Stimulated activated CD8-positive, alpha-beta memory T cell treated with anti-CD3 and anti-CD28 coated beads, Interleukin-12 subunit alpha, Interleukin-12 subunit beta, amount 100 ng/mL, for 24 hours (primary cell): ENCODE results near the gene TFEB.
"Not testable (repeated sequence)": the region's sequence is repeated elsewhere in the genome, so short reads cannot be mapped to it uniquely, and the experiment has no call there.

Experiments
- DNase-seq: peaks from one replicate; pipeline ENCODE4 v3.0.0-alpha.2; 2020; ENCODE audit errors: extremely low read depth

TFEB gene

DNA sequence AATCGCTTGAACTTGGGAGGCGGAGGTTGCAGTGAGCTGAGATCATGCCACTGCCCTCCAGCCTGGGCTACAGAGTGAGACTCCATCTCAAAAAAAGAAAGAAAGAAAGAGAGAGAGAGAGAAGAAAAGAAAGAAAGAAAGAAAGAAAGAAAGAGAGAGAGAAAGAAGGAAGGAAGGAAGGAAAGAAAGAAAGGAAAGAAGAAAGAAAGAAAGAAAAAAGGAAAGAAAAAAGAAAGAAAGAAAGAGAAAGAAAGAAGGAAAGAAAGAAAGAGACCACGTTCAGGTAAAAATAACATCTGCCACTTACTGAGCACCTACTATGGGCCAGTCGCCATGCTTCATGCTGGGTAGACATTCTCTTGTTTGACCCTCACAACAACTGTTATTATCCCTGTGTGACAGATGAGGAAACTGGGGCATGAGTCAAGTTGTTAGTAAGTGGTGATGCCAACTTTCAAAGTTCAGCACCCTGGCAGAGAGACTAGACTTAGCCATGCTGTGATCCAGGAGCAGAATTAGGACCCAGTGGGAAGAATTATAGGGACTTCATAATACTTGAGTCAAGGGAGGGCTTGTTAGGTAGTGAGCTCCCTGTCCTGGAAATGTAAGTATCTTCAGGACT, 30.7 kb upstream of the TFEB start:
- not testable (repeated sequence) for DNase-seq

- no peak for DNase-seq
Measured at GRCh38 chr6:41763470-41763869, 28.1 kb upstream of the TFEB start.

DNA sequence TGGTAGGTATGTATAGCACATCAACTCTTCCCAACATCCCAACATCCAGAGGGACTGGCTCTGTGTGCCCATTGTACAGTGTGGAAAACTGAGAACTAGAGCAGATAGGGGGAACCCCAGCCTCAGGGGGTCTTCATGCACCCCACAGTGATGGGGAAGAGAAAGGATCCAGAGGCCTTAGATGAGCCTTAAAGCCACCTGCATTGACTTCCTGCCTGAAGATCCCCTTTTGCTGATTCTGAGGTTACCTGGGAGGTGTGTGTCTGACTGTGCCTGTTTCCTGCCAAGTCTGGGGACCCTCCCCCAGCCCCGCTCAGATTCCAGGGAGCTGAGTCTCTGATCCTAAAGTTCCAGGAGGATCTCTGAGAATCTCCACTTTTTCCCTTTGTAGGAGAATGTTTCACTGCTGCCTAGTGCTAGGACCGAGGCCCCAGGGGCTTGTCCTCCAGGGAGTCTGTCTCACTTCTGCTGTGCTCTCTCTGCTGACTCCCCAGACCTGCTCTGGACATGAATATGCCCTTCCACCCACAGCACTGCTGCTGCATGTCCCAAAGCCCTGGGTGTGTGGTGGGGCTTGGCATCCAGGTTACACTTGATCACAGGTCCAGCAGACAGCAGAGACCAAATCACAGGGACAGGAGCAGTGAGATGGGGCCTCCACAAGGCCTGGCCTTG, 24.6 kb upstream of the TFEB start:
- no peak for DNase-seq

DNA sequence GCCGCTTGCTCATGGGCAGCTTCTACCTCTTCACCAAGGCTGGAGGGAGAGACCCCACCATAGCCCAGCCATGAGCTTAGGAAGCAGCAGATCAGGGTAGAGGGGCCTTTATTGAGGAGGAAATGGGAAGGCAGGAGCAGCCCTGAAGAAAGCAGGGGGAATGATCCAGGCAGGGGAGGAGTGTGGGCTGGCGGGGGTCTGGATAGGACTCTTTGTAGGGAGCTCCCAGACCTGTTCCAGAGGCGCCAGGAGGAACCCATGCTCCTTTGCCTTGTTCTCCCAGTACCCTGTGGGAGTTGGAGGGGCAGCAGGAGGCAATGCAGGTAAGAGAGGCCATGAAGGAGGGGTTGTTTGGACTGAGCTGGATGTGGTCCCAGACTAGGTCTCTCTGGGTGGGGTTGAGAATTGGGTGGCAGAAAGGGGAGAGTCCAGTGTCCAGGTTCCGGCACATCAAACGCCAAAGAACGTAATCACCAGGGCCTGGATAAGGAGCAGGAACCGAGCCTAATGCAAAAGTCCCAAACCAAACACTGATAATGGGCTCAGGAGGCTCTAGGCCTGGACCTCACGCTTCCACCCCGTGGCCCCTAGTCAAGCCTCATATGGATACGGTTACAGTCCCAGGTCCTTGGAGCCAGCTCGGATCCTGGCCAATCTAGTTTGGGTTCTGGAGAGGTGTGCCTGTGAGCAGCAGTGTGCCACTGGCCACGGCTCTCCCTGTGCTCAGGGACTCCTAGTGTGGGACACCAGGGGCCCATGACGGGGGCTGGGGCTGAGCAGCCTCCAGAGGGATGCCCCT, 23.9 kb upstream of the TFEB start:
- no peak for DNase-seq

GRCh38 chr6:41758641-41759035, 23.2 kb upstream of the TFEB start:
- DNase-seq: no peak

- DNase-seq: no peak
Measured at GRCh38 chr6:41757931-41758640, 22.7 kb upstream of the TFEB start.

DNA sequence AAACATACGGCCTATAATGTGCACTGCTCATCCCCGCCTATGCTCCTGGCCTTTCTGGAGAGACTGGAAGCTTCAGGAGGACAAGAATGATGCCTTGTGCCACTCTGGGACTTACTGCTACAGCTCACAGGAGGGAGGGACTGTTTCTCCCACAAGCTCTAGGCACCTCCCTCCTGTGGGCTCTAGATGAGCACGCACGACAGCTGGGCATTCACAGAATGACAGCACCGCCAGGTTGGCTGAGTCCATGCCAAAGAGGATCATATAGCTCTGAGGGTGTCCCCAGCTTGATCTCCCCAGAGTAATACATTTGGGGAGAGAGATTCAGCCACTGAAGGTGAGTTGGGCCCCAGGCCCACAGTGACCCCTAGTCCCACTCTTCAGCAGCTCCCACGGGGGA, 21.9 kb upstream of the TFEB start:
- no peak for DNase-seq

DNA sequence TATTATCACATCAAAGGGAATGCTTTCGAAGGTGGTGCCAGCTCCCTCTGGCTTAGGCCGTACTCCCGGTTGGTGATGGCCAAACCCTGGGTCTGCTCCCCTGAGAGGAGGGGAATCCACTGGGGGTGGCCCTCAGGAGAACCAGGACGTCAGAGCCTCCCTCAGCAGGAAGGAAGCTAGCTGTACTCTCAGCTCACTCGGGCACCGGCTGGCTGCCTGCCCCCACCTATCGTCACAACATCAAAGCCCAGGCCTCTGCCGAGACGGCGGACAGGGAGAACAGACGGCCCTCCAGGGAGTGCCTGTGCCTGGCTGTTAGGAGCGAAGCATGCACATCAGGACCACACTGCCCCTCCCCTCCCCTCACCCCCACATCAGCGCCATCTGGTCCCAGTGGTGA, 20.9 kb upstream of the TFEB start:
- no peak for DNase-seq

GRCh38 chr6:41755895-41756294, 20.5 kb upstream of the TFEB start:
- no peak for DNase-seq

DNA sequence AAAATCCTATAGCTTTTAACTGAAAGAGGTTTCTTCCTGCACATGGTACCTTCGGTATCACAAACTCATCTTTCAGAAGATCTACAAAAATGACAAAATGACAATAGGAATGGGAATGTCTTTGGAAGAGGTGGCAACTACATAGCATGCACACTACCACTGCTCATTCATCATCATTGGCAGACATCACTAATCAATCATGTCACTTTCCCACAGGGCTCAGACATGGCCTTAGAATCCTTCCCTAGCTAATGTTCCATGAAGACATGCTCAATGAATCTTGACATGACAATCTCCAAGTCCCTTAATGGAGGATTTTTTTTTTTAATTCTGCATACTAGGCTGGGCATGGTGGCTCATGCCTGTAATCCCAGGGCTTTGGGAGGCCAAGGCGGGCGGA, 15.0 kb upstream of the TFEB start:
- no peak for DNase-seq

- DNase-seq: no peak
Measured at GRCh38 chr6:41748542-41748941, 13.1 kb upstream of the TFEB start.

- no peak for DNase-seq
Measured at GRCh38 chr6:41748102-41748477, 12.7 kb upstream of the TFEB start.

- DNase-seq: no peak
Measured at GRCh38 chr6:41747256-41748101, 12.1 kb upstream of the TFEB start, which contains the start of gene PGC. Gene PGC (minus strand): TSS chr6:41747397. CDS start chr6:41747334, 63 bp downstream.

- no peak for DNase-seq
Measured at GRCh38 chr6:41746107-41746506, 10.7 kb upstream of the TFEB start.

DNA sequence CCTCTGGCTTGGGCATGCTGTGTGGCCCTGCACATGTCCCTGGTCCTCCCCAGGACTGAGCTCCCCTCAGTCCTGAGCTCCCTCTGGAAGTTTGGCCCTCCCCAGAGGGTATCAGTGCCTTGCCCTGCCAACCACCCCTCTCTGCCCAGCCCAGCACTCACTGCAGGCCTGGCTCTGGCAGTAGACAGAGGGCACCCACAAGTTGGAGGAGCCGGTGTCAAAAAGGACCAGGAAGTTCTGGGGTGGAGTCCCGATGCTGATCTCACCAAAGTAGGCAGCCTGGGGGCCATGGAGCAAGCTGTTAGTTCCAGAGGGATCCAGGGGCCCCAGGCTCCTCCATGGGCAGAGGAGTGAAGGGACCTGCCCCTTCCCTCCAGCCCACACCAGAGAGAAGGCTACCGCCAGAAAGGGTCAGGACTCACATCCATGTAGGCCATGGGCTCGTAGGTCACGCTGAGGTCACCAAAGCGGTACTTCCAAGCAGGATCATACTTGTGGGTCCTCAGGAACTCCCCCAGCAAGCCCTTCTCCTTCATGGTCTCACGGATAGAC, 8.9 kb upstream of the TFEB start:
- DNase-seq: no peak

GRCh38 chr6:41743406-41744235, 8.2 kb upstream of the TFEB start:
- no peak for DNase-seq

- DNase-seq: no peak
Measured at GRCh38 chr6:41741625-41742490, 6.5 kb upstream of the TFEB start.

- no peak for DNase-seq
Measured at GRCh38 chr6:41740366-41741162, 5.2 kb upstream of the TFEB start.
